ENCODE data around the gene TRPV3.

Gene TRPV3

GRCh38 chr17:3507869-3508268 lies 49.7 kb downstream of the TRPV3 start:
- Histone ChIP-seq H3K18ac (ENCODE audit: low read length) (no peak overlapping the region), H2BK120ac (ENCODE audit: insufficient read depth, low read length, poor library complexity) (no peak overlapping the region), H3K4ac (ENCODE audit: low read depth, low read length) (no peak overlapping the region), H3K9ac (ENCODE audit: low read length) (no peak overlapping the region), H3K4me1 (ENCODE audit: control insufficient read depth in 1 of 2, insufficient read depth in 2 of 2, low read length in 2 of 2) (peaks cover 6 to 8% of the 10 kb centered on the region in 2 experiments), H3K9me3 (ENCODE audit: insufficient read depth, low read depth, low read length) (no peaks in the 10 kb centered on the region), H2BK5ac (ENCODE audit: low read depth, low read length, poor library complexity) (no peak overlapping the region), H3K4me2 (ENCODE audit: low read length) (no peak overlapping the region), H4K8ac (ENCODE audit: low read depth, low read length) (no peak overlapping the region), H3K14ac (ENCODE audit: low read length) (no peak overlapping the region), H3K27ac (ENCODE audit: low read depth, low read length) (no peak overlapping the region), H4K91ac (ENCODE audit: low read depth, low read length) (no peak overlapping the region), H3K79me2 (ENCODE audit: control insufficient read depth, insufficient read depth, low read length, poor library complexity) (no peaks in the 10 kb centered on the region), H3K27me3 (ENCODE audit: insufficient read depth, low read length) (no peaks in the 10 kb centered on the region), H2AFZ (ENCODE audit: insufficient read depth, low read length, poor library complexity) (no peak overlapping the region), H3K79me1 (ENCODE audit: low read length) (peaks cover 4% of the 10 kb centered on the region), H2BK12ac (ENCODE audit: low read length) (no peak overlapping the region), H3K36me3 (ENCODE audit: control insufficient read depth in 1 of 2, insufficient read depth in 2 of 2, low read length in 2 of 2) (no peaks in the 10 kb centered on the region), H4K12ac (ENCODE audit: low read depth, low read length) (no peak overlapping the region), H2AK5ac (ENCODE audit: low read length) (no peak overlapping the region), H3K23ac (ENCODE audit: low read length) (no peak overlapping the region), H3K4me3 (ENCODE audit: low read depth, low read length) (no peak overlapping the region)
- no CpG with 5 or more reads among the region's 3 CpGs for WGBS (ENCODE audit: extremely low coverage, insufficient coverage, insufficient read length)
- DNase-seq, result no peak

GRCh38 chr17:3507071-3507470 lies 50.5 kb downstream of the TRPV3 start:
- Histone ChIP-seq H3K14ac (ENCODE audit: low read length) (no peak overlapping the region), H3K9ac (ENCODE audit: low read length) (no peak overlapping the region), H3K4me1 (ENCODE audit: control insufficient read depth in 1 of 2, insufficient read depth in 2 of 2, low read length in 2 of 2) (peaks cover 1 to 6% of the 10 kb centered on the region in 2 experiments), H3K79me2 (ENCODE audit: control insufficient read depth, insufficient read depth, low read length, poor library complexity) (no peaks in the 10 kb centered on the region), H3K4me3 (ENCODE audit: low read depth, low read length) (no peak overlapping the region), H4K12ac (ENCODE audit: low read depth, low read length) (no peak overlapping the region), H3K4me2 (ENCODE audit: low read length) (no peak overlapping the region), H4K91ac (ENCODE audit: low read depth, low read length) (no peak overlapping the region), H3K27ac (ENCODE audit: low read depth, low read length) (no peak overlapping the region), H2BK5ac (ENCODE audit: low read depth, low read length, poor library complexity) (no peak overlapping the region), H2AK5ac (ENCODE audit: low read length) (no peak overlapping the region), H3K4ac (ENCODE audit: low read depth, low read length) (no peak overlapping the region), H3K23ac (ENCODE audit: low read length) (no peak overlapping the region), H3K9me3 (ENCODE audit: insufficient read depth, low read depth, low read length) (no peaks in the 10 kb centered on the region), H3K18ac (ENCODE audit: low read length) (no peak overlapping the region), H4K8ac (ENCODE audit: low read depth, low read length) (no peak overlapping the region), H2BK120ac (ENCODE audit: insufficient read depth, low read length, poor library complexity) (no peak overlapping the region), H3K36me3 (ENCODE audit: control insufficient read depth in 1 of 2, insufficient read depth in 2 of 2, low read length in 2 of 2) (no peaks in the 10 kb centered on the region), H3K27me3 (ENCODE audit: insufficient read depth, low read length) (no peaks in the 10 kb centered on the region), H3K79me1 (ENCODE audit: low read length) (peaks cover 2% of the 10 kb centered on the region), H2AFZ (ENCODE audit: insufficient read depth, low read length, poor library complexity) (no peak overlapping the region), H2BK12ac (ENCODE audit: low read length) (no peak overlapping the region)
- DNase-seq, result no peak
- WGBS (ENCODE audit: extremely low coverage, insufficient coverage, insufficient read length), result no CpG with 5 or more reads among the region's 1 CpG

GRCh38 chr17:3506054-3506453 lies 51.6 kb downstream of the TRPV3 start:
- Histone ChIP-seq H3K18ac (ENCODE audit: low read length) (no peak overlapping the region), H4K8ac (ENCODE audit: low read depth, low read length) (no peak overlapping the region), H2AK5ac (ENCODE audit: low read length) (no peak overlapping the region), H3K4me1 (ENCODE audit: control insufficient read depth in 1 of 2, insufficient read depth in 2 of 2, low read length in 2 of 2) (no peaks in the 10 kb centered on the region), H3K9me3 (ENCODE audit: insufficient read depth, low read depth, low read length) (peaks cover 3% of the 10 kb centered on the region), H3K79me2 (ENCODE audit: control insufficient read depth, insufficient read depth, low read length, poor library complexity) (no peaks in the 10 kb centered on the region), H3K4me2 (ENCODE audit: low read length) (no peak overlapping the region), H3K4me3 (ENCODE audit: low read depth, low read length) (no peak overlapping the region), H2BK5ac (ENCODE audit: low read depth, low read length, poor library complexity) (no peak overlapping the region), H4K12ac (ENCODE audit: low read depth, low read length) (no peak overlapping the region), H3K4ac (ENCODE audit: low read depth, low read length) (no peak overlapping the region), H3K23ac (ENCODE audit: low read length) (no peak overlapping the region), H3K27me3 (ENCODE audit: insufficient read depth, low read length) (no peaks in the 10 kb centered on the region), H3K36me3 (ENCODE audit: control insufficient read depth in 1 of 2, insufficient read depth in 2 of 2, low read length in 2 of 2) (no peaks in the 10 kb centered on the region), H3K79me1 (ENCODE audit: low read length) (no peaks in the 10 kb centered on the region), H4K91ac (ENCODE audit: low read depth, low read length) (no peak overlapping the region), H3K9ac (ENCODE audit: low read length) (no peak overlapping the region), H3K14ac (ENCODE audit: low read length) (no peak overlapping the region), H2BK120ac (ENCODE audit: insufficient read depth, low read length, poor library complexity) (no peak overlapping the region), H2AFZ (ENCODE audit: insufficient read depth, low read length, poor library complexity) (no peak overlapping the region), H2BK12ac (ENCODE audit: low read length) (no peak overlapping the region), H3K27ac (ENCODE audit: low read depth, low read length) (no peak overlapping the region)
- WGBS (ENCODE audit: extremely low coverage, insufficient coverage, insufficient read length), result no CpG with 5 or more reads among the region's 2 CpGs
- DNase-seq, result no peak

GRCh38 chr17:3505008-3505407 lies 52.6 kb downstream of the TRPV3 start:
- H2BK5ac ChIP-seq (ENCODE audit: low read depth, low read length, poor library complexity), result no peak overlapping the region
- H3K14ac ChIP-seq (ENCODE audit: low read length), result no peak overlapping the region
- H3K9ac ChIP-seq (ENCODE audit: low read length), result no peak overlapping the region
- H4K12ac ChIP-seq (ENCODE audit: low read depth, low read length), result no peak overlapping the region
- no peak overlapping the region for H4K91ac ChIP-seq (ENCODE audit: low read depth, low read length)
- H3K23ac ChIP-seq (ENCODE audit: low read length), result no peak overlapping the region
- no peak overlapping the region for H2AK5ac ChIP-seq (ENCODE audit: low read length)
- no peak overlapping the region for H3K4ac ChIP-seq (ENCODE audit: low read depth, low read length)
- H3K4me2 ChIP-seq (ENCODE audit: low read length), result no peak overlapping the region
- H3K27ac ChIP-seq (ENCODE audit: low read depth, low read length), result no peak overlapping the region
- no peaks in the 10 kb centered on the region for H3K36me3 ChIP-seq (ENCODE audit: control insufficient read depth in 1 of 2, insufficient read depth in 2 of 2, low read length in 2 of 2)
- no peak overlapping the region for H3K18ac ChIP-seq (ENCODE audit: low read length)
- no peaks in the 10 kb centered on the region for H3K79me1 ChIP-seq (ENCODE audit: low read length)
- H2AFZ ChIP-seq (ENCODE audit: insufficient read depth, low read length, poor library complexity), result no peak overlapping the region
- no peak overlapping the region for H2BK120ac ChIP-seq (ENCODE audit: insufficient read depth, low read length, poor library complexity)
- H3K9me3 ChIP-seq (ENCODE audit: insufficient read depth, low read depth, low read length), result peaks cover 4% of the 10 kb centered on the region
- H3K4me1 ChIP-seq (ENCODE audit: control insufficient read depth in 1 of 2, insufficient read depth in 2 of 2, low read length in 2 of 2), result no peaks in the 10 kb centered on the region
- WGBS (ENCODE audit: extremely low coverage, insufficient coverage, insufficient read length), result no CpG with 5 or more reads among the region's 7 CpGs
- DNase-seq, result no peak
- H3K79me2 ChIP-seq (ENCODE audit: control insufficient read depth, insufficient read depth, low read length, poor library complexity), result no peaks in the 10 kb centered on the region
- H3K4me3 ChIP-seq (ENCODE audit: low read depth, low read length), result no peak overlapping the region
- no peaks in the 10 kb centered on the region for H3K27me3 ChIP-seq (ENCODE audit: insufficient read depth, low read length)
- no peak overlapping the region for H4K8ac ChIP-seq (ENCODE audit: low read depth, low read length)
- H2BK12ac ChIP-seq (ENCODE audit: low read length), result no peak overlapping the region

Data from trophoblast cell (in vitro differentiated cells and primary cell).